K562 (cell line): ENCODE measurements around the gene GASK1B. TPM values are rescaled to one million over a fixed set of nuclear protein-coding genes. Genes with fewer than 3 reads are reported as not detected.

Experiments
- ATAC-seq: fragments of 200-7000 bp; cut with Tn5 transposase; 3 replicates; pipeline ENCODE4 v1.9.1; 2020; ENCODE audit warnings: moderate library complexity
- BruUV-seq: library from RNA; stranded (reverse); fragments of 400-500 nt; replicated peaks from 2 replicates; lab custom pipeline; 2021; lab: Mats Ljungman, UMichigan
- CTCF ChIA-PET: fragments of 300-600 bp; formaldehyde crosslinking; extraction: SDS; loops from one replicate; lab custom pipeline; 2021; ENCODE audit warnings: low intra/inter-chr PET ratio; lab: Yijun Ruan, JAX
- POLR2A ChIA-PET: fragments of 300-600, 350-650 bp; sonication (Branson Sonifier 250); formaldehyde crosslinking; extraction: SDS; loops from one replicate; lab custom pipeline; 2021; ENCODE audit warnings: antibody characterized with exemption, inconsistent platforms; lab: Yijun Ruan, JAX
- DNase-seq, 4 experiments: peaks; one replicate each; pipeline versions ENCODE4 v3.0.0 to v3.0.0-alpha.2; 2011 to 2018; ENCODE audit warnings: low spot score in 3 of 4, mixed read lengths in 3 of 4; ENCODE audit errors: extremely low read depth in 1 of 4
- FAIRE-seq: peaks from 2 replicates; lab custom pipeline; 2011; peaks lifted over from hg19 to GRCh38; lab: Jason Lieb, UNC
- H2AFZ ChIP-seq: 2 replicates; pipeline ENCODE4 v1.6.0; 2011; ENCODE audit warnings: low read depth, low read length, control low read depth, inconsistent platforms
- H3K27ac ChIP-seq: fragments of 200-600 bp; 3 replicates; pipeline ENCODE4 v1.8.0; 2011; ENCODE audit warnings: low read depth, mild to moderate bottlenecking, control low read depth, inconsistent platforms, low read length, moderate library complexity, mixed read lengths; ENCODE audit errors: extremely low read depth
- H3K27me3 ChIP-seq, 2 experiments: fragments of 300-600 bp in 1 of 2; 2 replicates in 1 of 2; 3 replicates in 1 of 2; pipeline versions ENCODE4 v1.6.0 to v1.8.0; 2011; ENCODE audit warnings: inconsistent platforms in 2 of 2, low read length in 2 of 2, mild to moderate bottlenecking in 1 of 2, mixed read lengths in 1 of 2, moderate library complexity in 1 of 2; ENCODE audit not compliant: control insufficient read depth in 2 of 2, insufficient read depth in 2 of 2
- H3K36me3 ChIP-seq: fragments of 300-600 bp; 3 replicates; pipeline ENCODE4 v1.8.0; 2011; ENCODE audit warnings: mild to moderate bottlenecking, low read length, inconsistent platforms; ENCODE audit not compliant: control insufficient read depth, insufficient read depth
- H3K4me1 ChIP-seq, 2 experiments: fragments of 200-600 bp in 1 of 2; replicated peaks in 1 of 2; 2 replicates in 1 of 2; 3 replicates in 1 of 2; pipeline versions ENCODE4 v1.5.1 to v1.8.0; 2011; ENCODE audit warnings: inconsistent platforms in 2 of 2, low read length in 2 of 2, mild to moderate bottlenecking in 1 of 2, mixed read lengths in 1 of 2, moderate library complexity in 1 of 2; ENCODE audit not compliant: control insufficient read depth in 2 of 2, insufficient read depth in 2 of 2
- H3K4me2 ChIP-seq: 2 replicates; pipeline ENCODE4 v1.6.1; 2011; ENCODE audit warnings: low read length, control low read depth, inconsistent platforms, mixed read lengths; ENCODE audit not compliant: insufficient read depth
- H3K4me3 ChIP-seq: fragments of 200-600 bp; sonication (generic), shearing (Covaris generic); 2 replicates; pipeline ENCODE4 v1.5.1; 2016; ENCODE audit warnings: control low read depth, inconsistent platforms
- H3K79me2 ChIP-seq: fragments of 200-600 bp; 3 replicates; pipeline ENCODE4 v1.8.0; 2011; ENCODE audit warnings: low read length, inconsistent platforms; ENCODE audit not compliant: control insufficient read depth, insufficient read depth
- H3K9ac ChIP-seq, 2 experiments: 2 replicates each; pipeline versions ENCODE4 v1.6.0 to v1.6.1; 2011; ENCODE audit warnings: low read depth in 2 of 2, low read length in 2 of 2, control low read depth in 1 of 2, inconsistent platforms in 1 of 2, mild to moderate bottlenecking in 1 of 2, mixed read lengths in 1 of 2; ENCODE audit not compliant: insufficient read depth in 1 of 2
- H3K9me1 ChIP-seq: one replicate; pipeline ENCODE4 v1.6.0; 2011; ENCODE audit warnings: inconsistent platforms, mild to moderate bottlenecking, low read length, moderate library complexity; ENCODE audit not compliant: control insufficient read depth, insufficient read depth
- H3K9me3 ChIP-seq: replicated peaks from 2 replicates; pipeline ENCODE4 v1.5.1; 2011; ENCODE audit warnings: low read depth, low read length, inconsistent platforms; ENCODE audit not compliant: control insufficient read depth, insufficient read depth
- H4K20me1 ChIP-seq: replicated peaks from 2 replicates; pipeline ENCODE4 v1.6.1; 2011; ENCODE audit warnings: low read length, inconsistent platforms, mixed read lengths; ENCODE audit not compliant: control insufficient read depth, insufficient read depth
- CBFA2T2 ChIP-seq: fragments of 450-650 bp; conservative IDR thresholded peaks from 2 replicates; pipeline ENCODE4 v1.6.1; 2017; ENCODE audit warnings: mild to moderate bottlenecking
- E2F3 ChIP-seq: fragments of 250-450 bp; sonication (Bioruptor Pico); IDR thresholded peaks from 2 replicates; pipeline ENCODE4 v1.4.0; 2020; ENCODE audit warnings: mild to moderate bottlenecking
- EWSR1 ChIP-seq: fragments of 450-650 bp; IDR thresholded peaks from 2 replicates; pipeline ENCODE4 v1.6.1; 2018; ENCODE audit warnings: borderline replicate concordance, mild to moderate bottlenecking, low read depth, moderate library complexity; ENCODE audit not compliant: partially characterized antibody
- HDGF ChIP-seq: fragments of 450-650 bp; IDR thresholded peaks from 2 replicates; pipeline ENCODE4 v1.6.1; 2016
- HNRNPL ChIP-seq: fragments of 200-400 bp; formaldehyde crosslinking; IDR thresholded peaks from 2 replicates; pipeline ENCODE4 v1.6.1; 2017; ENCODE audit warnings: low read depth, mild to moderate bottlenecking, low read length
- MYNN ChIP-seq, 2 experiments: sonication (generic); formaldehyde crosslinking in 1 of 2; IDR thresholded peaks; 2 replicates each; pipeline versions ENCODE4 v1.5.0 to v1.6.1; 2016 to 2020; ENCODE audit warnings: antibody characterized with exemption in 1 of 2, missing genetic modification reagents in 1 of 2
- TEAD4 ChIP-seq, 2 experiments: sonication (generic) in 1 of 2; formaldehyde crosslinking in 1 of 2; IDR thresholded peaks; 2 replicates each; pipeline versions ENCODE4 v1.6.1 to v1.8.0; 2012 to 2022; ENCODE audit warnings: borderline replicate concordance in 1 of 2, inconsistent platforms in 1 of 2, low read length in 1 of 2, mild to moderate bottlenecking in 1 of 2, missing genetic modification reagents in 1 of 2
- TOE1 ChIP-seq, 2 experiments: fragments of 450-650 bp in 1 of 2; sonication (generic) in 1 of 2; formaldehyde crosslinking in 1 of 2; IDR thresholded peaks; 2 replicates each; pipeline versions ENCODE4 v1.7.1 to v1.8.0; 2016 to 2022; ENCODE audit warnings: borderline replicate concordance in 2 of 2, mild to moderate bottlenecking in 2 of 2, antibody characterized with exemption in 1 of 2, inconsistent platforms in 1 of 2, low read depth in 1 of 2, missing genetic modification reagents in 1 of 2, moderate library complexity in 1 of 2
- ZKSCAN8 ChIP-seq: fragments of 200-800 bp; sonication (Bioruptor generic); IDR thresholded peaks from 2 replicates; pipeline ENCODE4 v1.6.1; 2016; ENCODE audit warnings: missing genetic modification characterization, missing compliant biosample characterization
- ZNF197 ChIP-seq: fragments of 200-800 bp; sonication (Bioruptor generic); IDR thresholded peaks from 2 replicates; pipeline ENCODE4 v1.6.1; 2016; ENCODE audit warnings: low read depth, missing genetic modification characterization, missing compliant biosample characterization
- ZNF79 ChIP-seq: fragments of 250-450 bp; sonication (Bioruptor Pico); IDR thresholded peaks from 2 replicates; pipeline ENCODE4 v1.4.0; 2020; ENCODE audit warnings: low read depth, mild to moderate bottlenecking, moderate library complexity
- WGBS: fragments of 100-300 bp; shearing (Covaris generic); methylation state at CpG from one replicate; pipeline ENCODE4 v1.1.6; 2016; ENCODE audit warnings: low coverage, mixed read lengths; ENCODE audit not compliant: insufficient coverage; ENCODE audit errors: missing lambda C conversion rate; 5-methylcytosine and 5-hydroxymethylcytosine counted together
- in situ Hi-C: fragments of 300-500 bp; cut with MboI; formaldehyde crosslinking; loops from 4 replicates; pipeline ENCODE4 v1.15.0; 2018; ENCODE audit warnings: inconsistent platforms, mixed read lengths
- intact Hi-C: fragments of 100-400 bp; cut with micrococcal nuclease; formaldehyde crosslinking; loops from 2 replicates; pipeline ENCODE4 v1.14.2; 2022
- polyA plus RNA-seq, 8 experiments: library from polyadenylated mRNA; depleted of rRNA in 4 of 8; stranded (reverse) in 5 of 8; unstranded in 3 of 8; fragments of >200 nt; fragmentation: Nextera tagmentation in 2 of 8; fragmentation: Illumina TruSeq in 1 of 8; extraction: Ambion mirVana in 2 of 8; extraction: Trizol in 1 of 8; gene quantifications; 2 replicates each; pipeline versions ENCODE4 v1.2.1 to v1.2.3, GENCODE V29; 2011 to 2014; ENCODE audit warnings: inconsistent platforms in 1 of 8, missing spikeins in 1 of 8
- total RNA-seq, 7 experiments: library from RNA; depleted of rRNA in 6 of 7; stranded (reverse); fragments of >200 nt in 6 of 7; fragmentation: Illumina TruSeq in 2 of 7; extraction: Trizol in 2 of 7; gene quantifications; 2 replicates each; pipeline versions ENCODE4 v1.2.1 to v1.2.3, GENCODE V29; 2011 to 2021; ENCODE audit warnings: low replicate concordance in 1 of 7
- TF ChIP-seq, protein P1 (sequence below): fragments of 450-650 bp; IDR thresholded peaks from 2 replicates; pipeline ENCODE4 v1.6.1; 2016; ENCODE audit warnings: low read depth

GASK1B gene
- total and polyA plus RNA-seq, 9 of the 15 experiments (the other 6 are each of a cell fraction or from before 2014, with no cell fraction given), result 0.13 to 1.2 (median 0.61) TPM

- TF ChIP-seq, protein P1, sequence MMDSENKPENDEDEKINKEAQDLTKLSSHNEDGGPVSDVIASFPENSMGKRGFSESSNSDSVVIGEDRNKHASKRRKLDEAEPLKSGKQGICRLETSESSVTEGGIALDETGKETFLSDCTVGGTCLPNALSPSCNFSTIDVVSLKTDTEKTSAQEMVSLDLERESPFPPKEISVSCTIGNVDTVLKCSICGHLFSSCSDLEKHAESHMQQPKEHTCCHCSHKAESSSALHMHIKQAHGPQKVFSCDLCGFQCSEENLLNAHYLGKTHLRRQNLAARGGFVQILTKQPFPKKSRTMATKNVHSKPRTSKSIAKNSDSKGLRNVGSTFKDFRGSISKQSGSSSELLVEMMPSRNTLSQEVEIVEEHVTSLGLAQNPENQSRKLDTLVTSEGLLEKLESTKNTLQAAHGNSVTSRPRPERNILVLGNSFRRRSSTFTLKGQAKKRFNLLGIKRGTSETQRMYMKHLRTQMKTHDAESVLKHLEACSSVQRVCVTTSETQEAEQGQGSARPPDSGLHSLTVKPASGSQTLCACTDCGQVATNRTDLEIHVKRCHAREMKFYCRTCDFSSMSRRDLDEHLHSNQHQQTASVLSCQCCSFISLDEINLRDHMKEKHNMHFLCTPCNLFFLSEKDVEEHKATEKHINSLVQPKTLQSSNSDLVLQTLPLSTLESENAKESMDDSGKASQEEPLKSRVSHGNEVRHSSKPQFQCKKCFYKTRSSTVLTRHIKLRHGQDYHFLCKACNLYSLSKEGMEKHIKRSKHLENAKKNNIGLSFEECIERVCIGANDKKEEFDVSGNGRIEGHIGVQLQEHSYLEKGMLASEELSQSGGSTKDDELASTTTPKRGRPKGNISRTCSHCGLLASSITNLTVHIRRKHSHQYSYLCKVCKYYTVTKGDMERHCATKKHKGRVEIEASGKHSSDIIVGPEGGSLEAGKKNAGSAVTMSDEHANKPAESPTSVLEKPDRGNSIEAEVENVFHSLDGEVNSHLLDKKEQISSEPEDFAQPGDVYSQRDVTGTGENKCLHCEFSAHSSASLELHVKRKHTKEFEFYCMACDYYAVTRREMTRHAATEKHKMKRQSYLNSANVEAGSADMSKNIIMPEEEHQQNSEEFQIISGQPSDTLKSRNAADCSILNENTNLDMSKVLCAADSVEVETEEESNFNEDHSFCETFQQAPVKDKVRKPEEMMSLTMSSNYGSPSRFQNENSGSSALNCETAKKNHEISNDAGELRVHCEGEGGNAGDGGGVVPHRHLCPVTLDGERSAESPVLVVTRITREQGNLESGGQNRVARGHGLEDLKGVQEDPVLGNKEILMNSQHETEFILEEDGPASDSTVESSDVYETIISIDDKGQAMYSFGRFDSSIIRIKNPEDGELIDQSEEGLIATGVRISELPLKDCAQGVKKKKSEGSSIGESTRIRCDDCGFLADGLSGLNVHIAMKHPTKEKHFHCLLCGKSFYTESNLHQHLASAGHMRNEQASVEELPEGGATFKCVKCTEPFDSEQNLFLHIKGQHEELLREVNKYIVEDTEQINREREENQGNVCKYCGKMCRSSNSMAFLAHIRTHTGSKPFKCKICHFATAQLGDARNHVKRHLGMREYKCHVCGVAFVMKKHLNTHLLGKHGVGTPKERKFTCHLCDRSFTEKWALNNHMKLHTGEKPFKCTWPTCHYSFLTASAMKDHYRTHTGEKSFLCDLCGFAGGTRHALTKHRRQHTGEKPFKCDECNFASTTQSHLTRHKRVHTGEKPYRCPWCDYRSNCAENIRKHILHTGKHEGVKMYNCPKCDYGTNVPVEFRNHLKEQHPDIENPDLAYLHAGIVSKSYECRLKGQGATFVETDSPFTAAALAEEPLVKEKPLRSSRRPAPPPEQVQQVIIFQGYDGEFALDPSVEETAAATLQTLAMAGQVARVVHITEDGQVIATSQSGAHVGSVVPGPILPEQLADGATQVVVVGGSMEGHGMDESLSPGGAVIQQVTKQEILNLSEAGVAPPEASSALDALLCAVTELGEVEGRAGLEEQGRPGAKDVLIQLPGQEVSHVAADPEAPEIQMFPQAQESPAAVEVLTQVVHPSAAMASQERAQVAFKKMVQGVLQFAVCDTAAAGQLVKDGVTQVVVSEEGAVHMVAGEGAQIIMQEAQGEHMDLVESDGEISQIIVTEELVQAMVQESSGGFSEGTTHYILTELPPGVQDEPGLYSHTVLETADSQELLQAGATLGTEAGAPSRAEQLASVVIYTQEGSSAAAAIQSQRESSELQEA, result no peak
- TF ChIP-seq E2F3, result no peak
- no peak for TF ChIP-seq HNRNPL
These were observed 42.6 kb downstream of the GASK1B start (continued) for GRCh38 chr4:158130204-158130603.

DNA sequence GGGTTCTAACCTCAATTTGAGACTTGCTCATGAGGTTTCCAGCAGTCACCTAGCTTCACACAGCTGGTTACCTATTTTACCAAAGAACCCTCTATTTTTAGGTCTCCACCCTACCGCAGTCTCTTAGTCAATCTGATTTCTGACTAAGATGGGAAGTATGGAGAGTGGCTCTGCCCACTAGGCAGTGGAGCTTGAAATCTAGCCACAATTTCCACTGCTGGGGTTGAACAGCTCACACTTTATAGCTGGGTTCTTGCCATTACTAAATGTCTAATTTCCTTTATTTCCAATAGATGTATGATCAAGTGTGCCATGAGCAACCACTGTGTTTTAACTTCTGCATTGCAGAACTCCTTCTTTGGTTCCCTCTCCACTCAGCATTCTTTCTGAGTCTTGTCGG lies 43.1 kb downstream of the GASK1B start:
- Histone ChIP-seq H3K4me1 (no peaks in the 10 kb centered on the region), H3K27ac (no peak overlapping the region), H3K9ac (no peak overlapping the region), H3K36me3 (no peaks in the 10 kb centered on the region), H3K9me3 (no peaks in the 10 kb centered on the region), H3K4me3 (no peak overlapping the region), H4K20me1 (no peaks in the 10 kb centered on the region), H3K27me3 (no peaks in the 10 kb centered on the region), H2AFZ (no peak overlapping the region), H3K79me2 (no peaks in the 10 kb centered on the region), H3K9me1 (no peaks in the 10 kb centered on the region), H3K4me2 (no peak overlapping the region)
- ATAC-seq (no peak), DNase-seq (no peak), FAIRE-seq (no peak)
- intact Hi-C loops (no loop called here), in situ Hi-C loops (no loop called here)
- CTCF ChIA-PET, result no interaction called here
- POLR2A ChIA-PET, result no interaction called here
- 7% methylated on average over 2 of the region's 2 CpGs for WGBS
- BruUV-seq, result no TSS peak
- TF ChIP-seq ZNF197 (CRISPR knock-in tag), result no peak
- TF ChIP-seq TOE1 (IDR thresholded peaks at IDR 0.05; ENCODE audit: borderline replicate concordance), result no peak
- TF ChIP-seq TOE1 (CRISPR knock-in tag; IDR thresholded peaks at IDR 0.05; ENCODE audit: borderline replicate concordance, low read depth), result no peak
- TF ChIP-seq ZNF79 (CRISPR knock-in tag), result no peak
- no peak for TF ChIP-seq EWSR1
- TF ChIP-seq HDGF, result no peak
- TF ChIP-seq TEAD4 (IDR thresholded peaks at IDR 0.05; ENCODE audit: low read length), result no peak
- TF ChIP-seq TEAD4 (CRISPR knock-in tag; IDR thresholded peaks at IDR 0.05; ENCODE audit: borderline replicate concordance), result no peak
- TF ChIP-seq ZKSCAN8 (CRISPR knock-in tag), result no peak
- no peak for TF ChIP-seq MYNN (IDR thresholded peaks at IDR 0.05)
- TF ChIP-seq MYNN (CRISPR knock-in tag; IDR thresholded peaks at IDR 0.05), result no peak
- no peak for TF ChIP-seq CBFA2T2
